Activated CD4-positive, alpha-beta T cell treated with anti-CD3 and anti-CD28 coated beads for 4 hours (primary cell): ENCODE data around the gene PLAC9.
A peak's percentile ranks its signal among the peaks of the same experiment; 100 is the strongest.

Source experiments
- DNase-seq, 2 donors: peaks; one replicate each; pipeline ENCODE4 v3.0.0-alpha.2; 2020

Gene PLAC9

GRCh38 chr10:80186364-80187012 is 54.0 kb downstream of the PLAC9 start:
- DNase-seq, result peak in 1 of 2 donors; percentile 14

GRCh38 chr10:80187060-80187459 is 54.5 kb downstream of the PLAC9 start:
- no peak for DNase-seq

GRCh38 chr10:80187465-80188409 is 55.2 kb downstream of the PLAC9 start:
- peak; percentile 63 to 71 for DNase-seq

- DNase-seq, result no peak
These were observed 56.2 kb downstream of the PLAC9 start for GRCh38 chr10:80188713-80189112.

- no peak for DNase-seq
These were observed 59.2 kb downstream of the PLAC9 start for GRCh38 chr10:80191589-80192270.

GRCh38 chr10:80192553-80192952 is 60.0 kb downstream of the PLAC9 start:
- no peak for DNase-seq

GRCh38 chr10:80194373-80195045 is 62.0 kb downstream of the PLAC9 start:
- DNase-seq, result no peak
